HG02588 (cell line): ENCODE results near the gene FSD1.
A peak's percentile ranks its signal among the peaks of the same experiment; 100 is the strongest.

Experiments used
- ATAC-seq: cut with Tn5 transposase; IDR thresholded peaks from one replicate; pipeline ENCODE4 v1.9.1; 2021; ENCODE audit warnings: mild to moderate bottlenecking, moderate library complexity; ENCODE audit not compliant: unreplicated experiment

Gene FSD1

GRCh38 chr19:4362101-4362828, 57.9 kb downstream of the FSD1 start:
- ATAC-seq: no peak

DNA sequence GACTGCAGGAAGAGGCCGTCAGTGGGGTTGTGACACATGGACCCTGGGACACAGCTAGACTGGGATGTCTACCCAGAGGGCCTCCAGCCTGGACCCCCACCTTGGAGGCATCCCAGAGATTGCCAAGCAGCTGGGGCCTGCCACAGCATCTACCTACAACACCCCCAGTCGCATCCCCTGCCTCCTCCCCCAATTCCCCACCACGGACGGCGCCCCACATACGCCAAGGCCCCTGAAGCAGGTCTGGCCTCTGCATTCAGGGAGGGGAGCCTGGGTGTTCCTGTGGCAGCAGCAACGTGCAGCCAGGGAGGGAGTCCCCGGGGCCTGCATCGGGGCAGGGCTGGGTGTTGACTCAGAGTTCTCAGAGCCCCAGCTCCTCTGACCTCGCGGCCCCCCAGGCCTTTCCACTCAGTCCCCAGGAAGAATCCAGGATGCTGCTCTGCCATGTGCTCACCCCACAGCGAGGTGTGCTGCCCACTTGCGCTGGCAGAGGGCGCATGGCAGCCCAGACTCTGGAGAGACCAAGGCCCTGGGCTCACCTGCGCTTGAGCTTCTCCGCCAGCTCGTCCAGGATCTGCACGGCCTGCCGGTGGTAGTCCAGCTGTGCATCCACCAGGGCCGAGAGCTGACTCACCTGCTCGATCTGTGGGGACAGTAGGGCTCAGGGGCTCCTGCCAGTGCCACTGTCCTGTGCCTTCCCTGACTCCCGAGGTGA, 58.6 kb downstream of the FSD1 start:
- ATAC-seq: no peak

DNA sequence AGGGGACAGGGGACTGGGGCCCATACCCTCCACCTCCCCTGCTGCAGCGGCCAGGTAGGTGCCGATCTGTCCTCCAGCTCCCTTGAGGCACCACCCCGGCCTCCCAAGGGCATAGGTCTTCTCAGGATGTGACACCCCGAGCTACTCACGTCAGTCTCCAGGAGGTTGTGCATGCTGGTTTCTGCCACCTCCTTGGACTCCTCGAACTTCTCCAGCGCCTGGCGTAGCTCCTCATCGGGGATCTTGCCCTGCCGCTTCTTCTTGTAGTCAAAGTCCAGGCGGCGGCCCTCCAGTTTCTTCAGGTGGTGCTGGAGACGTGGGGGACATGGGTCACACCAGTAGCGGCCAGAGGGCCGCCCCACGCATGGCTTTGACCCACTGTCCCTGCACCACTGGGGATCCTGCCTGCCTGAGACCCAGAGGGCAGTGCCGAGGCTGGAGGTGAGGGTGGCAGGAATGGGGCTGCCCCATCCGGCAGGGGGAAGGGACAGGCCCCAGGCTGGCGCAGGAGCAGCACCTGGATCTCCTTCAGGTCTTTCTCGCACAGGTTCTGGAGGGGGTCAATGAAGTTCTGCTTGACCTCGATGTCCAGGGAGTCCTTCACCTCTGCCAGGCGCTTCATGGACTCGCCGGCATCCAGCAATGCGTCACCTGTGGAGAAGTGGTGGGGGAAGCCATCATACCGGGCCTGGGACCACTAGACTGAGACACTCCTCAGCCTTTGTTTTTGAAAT, 59.3 kb downstream of the FSD1 start:
- no peak for ATAC-seq

- no peak for ATAC-seq
Observed at GRCh38 chr19:4365341-4365740, 60.9 kb downstream of the FSD1 start.

GRCh38 chr19:4365791-4366665, 61.6 kb downstream of the FSD1 start:
- ATAC-seq: no peak

DNA sequence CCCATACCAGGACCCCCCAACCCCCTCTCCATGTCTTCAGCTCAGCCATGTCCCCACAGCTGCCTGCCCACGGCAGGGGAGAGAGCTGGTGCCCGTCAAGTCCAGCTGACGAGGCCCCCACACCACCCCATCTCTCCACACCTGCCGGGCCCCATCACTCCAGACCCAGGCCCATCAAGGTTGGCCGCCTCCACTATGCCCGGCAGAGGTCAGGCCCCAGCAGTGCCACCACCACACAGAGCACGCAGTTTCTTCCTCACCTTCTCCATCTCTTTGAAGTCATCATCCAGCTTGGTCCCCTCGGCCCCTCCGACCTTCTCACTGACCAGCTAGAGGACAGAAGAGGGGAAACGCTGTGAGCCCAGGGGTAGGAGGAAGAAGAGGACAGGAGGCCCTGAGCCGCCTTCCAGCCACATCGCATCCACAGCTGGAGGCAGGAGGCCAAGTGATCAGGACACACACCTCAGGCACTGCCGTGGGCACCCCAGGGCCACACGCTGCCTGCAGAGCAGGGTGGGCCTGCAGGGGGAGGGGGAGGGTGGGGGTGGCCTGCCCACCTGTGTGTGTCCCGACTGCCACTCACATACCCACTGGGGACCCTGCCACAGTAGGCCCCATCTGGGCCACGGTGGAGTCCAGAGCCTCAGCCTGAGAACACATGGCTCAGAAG, 62.4 kb downstream of the FSD1 start:
- no peak for ATAC-seq

DNA sequence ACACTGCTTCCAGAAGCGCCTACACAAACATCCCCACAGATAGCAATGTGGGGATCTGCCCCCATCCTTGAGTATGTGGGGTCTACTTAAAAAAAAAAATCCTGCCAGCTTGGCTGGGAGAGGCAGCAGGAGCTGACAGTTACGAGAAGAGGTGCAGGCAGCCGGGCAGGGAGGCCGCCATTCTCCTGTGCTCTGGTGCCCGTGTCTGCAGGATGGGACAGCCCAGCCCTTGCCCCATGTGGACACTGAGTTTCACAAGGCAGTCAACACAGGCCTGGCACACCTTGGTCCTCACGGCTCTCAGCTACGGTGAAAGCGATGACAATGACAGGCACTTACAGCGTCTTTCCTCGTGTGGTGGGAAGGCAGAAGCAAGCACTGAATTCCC, 62.9 kb downstream of the FSD1 start:
- no peak for ATAC-seq

- ATAC-seq: no peak
Observed at GRCh38 chr19:4367781-4368127, 63.4 kb downstream of the FSD1 start.

DNA sequence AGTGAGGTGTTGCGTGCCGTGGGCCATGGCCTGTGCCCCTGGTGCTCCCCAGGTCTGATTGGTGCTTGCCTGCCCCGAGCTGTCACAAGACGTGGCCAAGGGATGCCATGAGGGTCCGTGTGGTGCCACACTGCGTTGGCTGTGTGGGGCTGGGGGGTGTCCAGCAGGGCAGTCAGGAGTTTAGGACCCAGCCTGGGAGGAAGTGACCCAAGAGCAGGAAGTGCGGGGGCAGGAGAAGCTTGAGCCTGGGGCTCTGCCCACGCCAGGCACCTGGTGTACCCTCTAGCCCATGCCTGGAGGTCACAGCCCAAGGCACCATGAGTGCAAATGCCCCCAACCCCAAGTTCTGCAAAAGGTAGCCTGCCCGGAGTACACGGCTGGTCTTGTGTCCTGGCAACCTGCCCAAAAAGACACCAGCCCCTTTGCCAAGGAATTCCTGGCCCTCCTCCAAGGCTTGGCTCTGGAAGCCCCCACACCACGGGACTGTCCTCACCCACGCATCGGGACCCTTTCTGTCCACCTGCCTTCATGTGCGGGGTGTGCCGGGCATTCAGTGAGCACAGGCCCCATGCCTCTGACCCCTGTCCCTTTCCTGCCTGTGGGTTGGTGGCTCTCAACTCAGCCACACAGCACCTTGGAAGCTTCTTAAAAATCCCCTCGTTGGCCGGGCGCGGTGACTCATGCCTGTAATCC, 63.9 kb downstream of the FSD1 start:
- no peak for ATAC-seq

DNA sequence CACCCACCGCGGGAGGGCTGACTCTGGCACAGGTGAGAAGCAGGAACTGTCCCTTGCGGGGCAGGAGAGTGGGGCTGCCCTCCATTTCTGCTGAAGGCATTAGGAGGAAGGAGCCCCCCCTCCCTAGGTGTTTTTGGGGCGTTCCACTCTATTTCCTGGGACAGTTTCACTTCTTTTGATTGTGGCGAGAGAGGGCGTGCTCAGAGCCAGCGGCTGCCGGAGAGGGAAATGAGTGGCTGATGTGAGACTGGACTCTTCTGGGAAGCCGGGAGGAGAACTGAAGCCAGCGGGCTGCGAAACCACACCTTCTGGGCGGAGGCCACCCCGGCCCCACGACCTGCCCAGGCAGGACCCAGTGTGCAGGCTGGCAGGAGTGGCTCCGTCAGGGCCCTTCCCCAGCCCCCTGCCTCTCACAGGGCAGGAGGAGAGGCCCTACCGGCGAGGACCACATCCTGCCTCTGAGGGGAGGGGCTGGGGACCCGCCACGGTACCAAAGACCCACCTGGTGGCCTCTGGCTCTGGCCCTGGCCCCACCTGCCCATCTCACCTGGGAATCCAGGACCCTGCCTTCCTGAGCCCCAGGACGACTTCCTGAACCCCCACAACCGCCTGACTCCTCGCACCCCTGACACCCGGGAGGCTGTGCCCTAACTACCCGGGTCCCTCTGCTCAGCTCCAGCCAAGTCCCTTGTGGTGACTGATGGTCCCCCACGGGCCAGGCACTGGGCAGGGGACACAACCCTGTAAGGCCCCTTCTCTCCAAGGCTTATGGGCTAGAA, 64.9 kb downstream of the FSD1 start:
- ATAC-seq: peak; percentile 52

DNA sequence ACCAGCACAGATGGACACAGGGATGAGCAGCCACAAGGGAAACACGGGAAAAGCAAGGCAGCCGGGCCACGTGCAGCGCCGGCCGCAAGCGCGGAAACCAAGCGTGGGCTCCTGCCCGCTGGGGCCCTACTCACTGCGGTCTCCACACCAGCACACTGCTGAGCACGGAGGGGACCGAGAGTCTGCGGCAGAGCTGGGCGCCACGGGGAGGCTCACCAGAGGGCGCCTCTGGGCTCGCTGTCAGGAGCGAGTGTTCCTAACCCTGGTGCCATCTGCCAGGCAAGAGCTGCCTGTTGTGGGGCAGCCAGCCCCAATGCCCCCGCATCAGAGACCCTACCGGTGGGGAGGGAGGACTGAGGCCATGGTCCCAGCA, 65.5 kb downstream of the FSD1 start:
- peak; percentile 36 for ATAC-seq

- ATAC-seq: no peak
Observed at GRCh38 chr19:4370418-4371041, 66.1 kb downstream of the FSD1 start.

DNA sequence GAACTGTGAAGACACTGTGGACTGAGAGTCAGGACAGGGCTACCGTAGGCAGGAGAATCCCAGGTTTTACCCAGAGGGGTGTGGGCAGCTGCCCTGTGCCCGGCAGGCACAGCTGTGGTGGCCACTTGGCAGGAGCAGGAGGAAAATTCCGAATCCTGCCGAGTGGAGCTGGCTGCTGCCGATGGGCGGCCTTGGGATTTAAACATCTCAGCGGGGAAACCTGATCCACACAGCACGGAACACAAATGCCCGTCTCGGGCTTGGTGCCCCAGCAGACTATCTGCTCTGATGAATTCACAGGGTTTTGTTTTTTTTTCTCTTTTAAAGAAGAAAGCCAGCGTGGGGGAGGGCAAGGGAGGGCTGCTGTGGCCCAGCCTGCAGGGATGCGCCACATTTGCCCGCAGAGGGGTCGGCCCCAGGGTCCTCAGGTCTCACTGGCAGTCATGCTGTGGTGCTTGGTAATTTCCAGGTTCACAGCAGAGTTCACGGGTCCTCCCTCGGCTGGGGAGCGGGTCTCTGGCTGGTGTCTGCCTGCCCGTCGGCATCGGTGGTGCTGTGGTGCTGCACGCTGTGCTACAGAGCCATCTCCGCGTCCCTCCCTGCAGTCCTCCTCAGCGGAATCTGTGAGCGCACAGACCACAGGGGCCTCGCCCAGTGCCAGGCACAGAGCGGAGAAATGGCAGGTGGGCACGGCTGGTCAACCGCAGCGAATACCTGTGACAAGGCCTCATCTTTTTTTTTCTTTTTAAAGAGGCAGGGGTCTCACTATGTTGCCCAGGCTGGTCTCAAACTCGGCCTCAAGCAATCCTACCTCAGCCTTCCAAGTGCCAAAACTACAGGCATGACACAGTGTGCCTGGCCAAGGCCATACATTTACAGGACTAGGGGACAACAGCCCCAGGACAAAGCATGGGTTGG, 67.1 kb downstream of the FSD1 start:
- ATAC-seq: no peak

DNA sequence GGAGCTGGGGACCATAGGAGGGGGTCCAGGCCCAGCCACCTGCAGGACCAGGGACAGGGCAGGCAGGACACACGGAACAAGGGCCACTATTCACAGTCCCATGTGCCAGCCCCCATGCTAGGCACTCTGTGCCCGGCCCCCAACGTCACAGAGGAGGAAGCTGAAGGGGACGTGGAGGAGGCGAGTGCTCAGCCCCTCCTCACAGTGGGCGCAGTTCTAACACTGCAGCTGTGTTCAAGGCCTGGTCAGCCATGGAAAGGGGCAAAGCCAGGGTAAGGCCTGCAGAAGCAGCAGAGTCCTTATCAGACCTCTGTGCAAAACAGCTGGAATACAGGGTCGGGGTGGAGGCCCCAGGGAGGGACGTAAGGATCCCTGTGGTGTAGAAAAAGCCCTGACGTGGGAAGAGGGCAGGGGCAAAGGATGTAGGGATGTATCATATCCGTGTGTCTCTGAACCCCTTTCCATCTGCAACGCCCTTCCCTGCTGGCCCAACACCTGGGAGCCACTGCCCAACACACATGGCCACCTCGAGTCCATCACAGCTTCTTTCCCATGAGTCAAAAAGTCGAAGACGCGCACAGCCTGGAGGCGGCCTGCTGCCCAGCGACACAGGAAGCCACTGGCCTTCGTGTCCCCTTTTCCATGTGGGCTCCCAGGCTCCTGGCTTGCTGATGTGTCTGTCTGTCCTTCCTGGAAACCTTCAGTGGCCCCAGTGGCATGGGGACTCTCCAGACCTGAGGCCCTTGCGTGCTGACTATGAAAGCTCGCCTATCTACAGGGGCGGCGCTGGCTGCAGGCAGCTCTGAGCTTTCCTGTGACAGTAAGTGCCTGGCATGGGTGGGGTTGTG, 68.0 kb downstream of the FSD1 start:
- no peak for ATAC-seq

DNA sequence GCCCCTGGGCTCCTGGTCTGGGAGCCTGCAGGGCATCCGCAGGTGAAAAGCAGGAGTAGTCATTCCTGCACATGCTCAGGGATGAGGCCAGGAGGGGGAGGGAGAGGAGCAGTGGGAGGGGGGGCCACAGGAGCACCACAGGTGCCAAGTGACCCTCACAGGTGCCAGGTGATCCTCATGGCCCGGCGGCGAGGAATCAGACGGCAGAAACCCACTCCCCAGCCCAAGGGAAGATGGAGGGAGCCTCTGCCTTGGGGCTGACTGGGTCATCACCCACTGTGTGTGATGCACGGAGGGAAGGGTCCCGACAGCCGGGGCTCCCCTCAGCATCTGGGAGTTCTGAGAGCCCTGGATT, 68.6 kb downstream of the FSD1 start:
- ATAC-seq: no peak
